Upper lobe of right lung (tissue), 1 donor: Measurements from ENCODE around the gene EVX2. TPM values are rescaled to one million over a fixed set of nuclear protein-coding genes. Genes with fewer than 3 reads are reported as not detected.

ENCODE experiments used
- ATAC-seq: fragments of 200-7000 bp; cut with Tn5 transposase; one replicate; pipeline ENCODE4 v1.9.1; 2020; ENCODE audit warnings: mild to moderate bottlenecking, moderate library complexity
- DNase-seq: peaks from one replicate; pipeline ENCODE4 v3.0.0-alpha.2; 2020
- H3K27ac ChIP-seq: fragments of 200-600 bp; one replicate; pipeline ENCODE4 v1.8.0; 2022
- H3K27me3 ChIP-seq: fragments of 200-600 bp; one replicate; pipeline ENCODE4 v1.8.0; 2022; ENCODE audit warnings: mild to moderate bottlenecking
- H3K36me3 ChIP-seq: fragments of 200-600 bp; one replicate; pipeline ENCODE4 v1.8.0; 2022
- H3K4me1 ChIP-seq: fragments of 200-600 bp; one replicate; pipeline ENCODE4 v1.8.0; 2022
- H3K4me3 ChIP-seq: fragments of 200-600 bp; one replicate; pipeline ENCODE4 v1.8.0; 2022; ENCODE audit warnings: mild to moderate bottlenecking
- H3K9me3 ChIP-seq: fragments of 200-600 bp; one replicate; pipeline ENCODE4 v1.8.0; 2022
- CTCF ChIP-seq: fragments of 200-600 bp; IDR thresholded peaks from one replicate; pipeline ENCODE4 v1.8.0; 2022; ENCODE audit warnings: antibody characterized with exemption
- intact Hi-C: fragments of 100-400 bp; cut with DNase I; formaldehyde crosslinking; loops from one replicate; pipeline ENCODE4 v1.11.0; 2022
- total RNA-seq: library from RNA; stranded (reverse); fragmentation: NEBNext Ultra II Directional; extraction: Animal tissue kit (Norgen Biotek cat#: 25700); gene quantifications from one replicate; pipeline ENCODE4 v1.2.1, GENCODE V29; 2021
- donor health status: DM: no; HTN: yes; CAD: no; lungs with severe emphysema.

The EVX2 gene
- total RNA-seq, 1 donor from 2014 or later: not detected

DNA sequence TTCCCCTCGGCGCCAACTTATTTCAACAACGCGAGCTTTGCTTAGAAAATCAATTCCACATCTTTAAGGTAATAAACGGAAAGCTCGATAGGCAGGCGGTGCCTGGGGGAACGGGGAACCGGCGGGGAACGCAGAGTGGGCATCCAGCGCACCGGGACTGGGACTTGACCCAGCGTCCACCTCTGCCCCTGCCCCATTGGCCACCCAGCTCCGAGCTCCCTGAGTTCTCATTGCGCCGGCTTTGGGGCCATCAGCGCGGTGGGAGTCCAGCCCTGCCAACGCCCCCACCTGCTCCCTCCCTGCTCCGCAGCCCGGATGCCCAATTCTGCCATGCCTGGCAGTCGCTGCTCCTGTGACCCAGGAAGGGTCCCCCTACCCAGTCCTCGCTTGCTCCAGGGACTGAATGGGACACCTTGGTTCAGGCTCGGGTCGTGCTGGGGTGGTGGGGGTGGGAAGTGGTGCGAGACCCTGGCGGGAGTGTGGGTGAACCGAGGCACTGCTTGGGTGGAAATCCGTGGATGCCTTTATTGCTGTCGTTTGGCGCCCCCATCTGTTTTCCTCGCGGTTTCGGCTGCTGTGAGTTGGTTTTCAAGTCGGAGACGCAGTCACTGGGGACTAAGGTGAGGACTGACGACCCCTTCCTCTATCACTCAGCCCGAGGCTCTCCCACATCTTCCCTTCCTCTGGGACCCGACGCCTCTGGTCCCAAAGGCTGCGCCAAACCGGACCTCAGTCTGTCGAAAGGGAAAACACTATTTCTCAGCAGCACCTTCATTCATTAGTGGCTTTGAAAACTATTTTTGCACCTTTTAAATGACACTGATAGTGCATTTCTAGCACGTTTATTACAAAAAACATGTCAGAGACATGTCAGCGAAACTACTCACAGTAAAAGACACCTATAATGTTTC is 2.4 kb upstream of the EVX2 start:
- Histone ChIP-seq H3K4me3 (no peak overlapping the region), H3K4me1 (peaks cover 10% of the 10 kb centered on the region), H3K27me3 (peaks cover 100% of the 10 kb centered on the region), H3K27ac (no peak overlapping the region), H3K36me3 (no peaks in the 10 kb centered on the region), H3K9me3 (no peaks in the 10 kb centered on the region)
- intact Hi-C loops: no loop called here
- ATAC-seq (no peak), DNase-seq (peak; percentile 58)
- TF ChIP-seq CTCF: no peak

DNA sequence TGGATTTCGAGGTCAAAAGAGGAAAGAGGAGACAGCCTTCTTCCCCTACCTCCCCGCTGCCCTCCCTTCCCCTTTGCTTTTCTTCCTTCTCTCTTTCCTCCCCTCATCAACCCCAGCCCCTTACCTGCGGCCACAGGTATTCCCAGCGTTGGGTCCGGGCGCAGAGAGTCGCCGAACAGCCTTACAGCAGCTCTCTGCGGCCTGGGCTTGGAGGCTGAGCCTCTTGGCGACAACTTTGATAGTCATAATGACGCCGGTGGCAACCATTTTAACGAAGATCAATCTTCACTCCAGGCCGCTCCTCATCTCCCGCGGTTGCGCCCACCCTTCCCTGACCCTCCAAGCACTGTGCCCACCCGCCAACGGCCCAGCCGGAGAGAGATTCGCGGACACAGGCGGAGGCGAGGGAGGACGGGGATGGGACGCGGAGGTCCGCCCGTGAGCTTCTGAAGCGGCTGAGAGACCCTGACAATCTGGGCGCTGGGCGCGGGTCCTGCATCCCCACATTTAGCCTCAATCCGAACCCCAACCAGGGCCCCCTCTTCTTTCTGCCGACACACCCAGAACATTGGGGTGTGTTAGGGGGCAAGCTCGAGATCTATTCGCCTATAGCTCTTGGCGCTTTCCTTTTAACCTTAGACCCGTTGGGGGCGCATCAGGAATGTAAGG is 1.5 kb upstream of the EVX2 start:
- H3K36me3 ChIP-seq: no peaks in the 10 kb centered on the region
- no peak for DNase-seq
- intact Hi-C loops: no loop called here
- no peaks in the 10 kb centered on the region for H3K9me3 ChIP-seq
- H3K27ac ChIP-seq: no peak overlapping the region
- no peak for ATAC-seq
- H3K4me1 ChIP-seq: peaks cover 10% of the 10 kb centered on the region
- no peak overlapping the region for H3K4me3 ChIP-seq
- TF ChIP-seq CTCF: no peak
- H3K27me3 ChIP-seq: peaks cover 99% of the 10 kb centered on the region

GRCh38 chr2:176084611-176085119 is 903 bp upstream of the EVX2 start:
- Histone ChIP-seq H3K36me3 (no peaks in the 10 kb centered on the region), H3K9me3 (no peaks in the 10 kb centered on the region), H3K27ac (no peak overlapping the region), H3K4me3 (no peak overlapping the region), H3K4me1 (peaks cover 10% of the 10 kb centered on the region), H3K27me3 (peaks cover 97% of the 10 kb centered on the region)
- no peak for TF ChIP-seq CTCF
- DNase-seq (no peak), ATAC-seq (no peak)
- intact Hi-C loops: no loop called here

DNA sequence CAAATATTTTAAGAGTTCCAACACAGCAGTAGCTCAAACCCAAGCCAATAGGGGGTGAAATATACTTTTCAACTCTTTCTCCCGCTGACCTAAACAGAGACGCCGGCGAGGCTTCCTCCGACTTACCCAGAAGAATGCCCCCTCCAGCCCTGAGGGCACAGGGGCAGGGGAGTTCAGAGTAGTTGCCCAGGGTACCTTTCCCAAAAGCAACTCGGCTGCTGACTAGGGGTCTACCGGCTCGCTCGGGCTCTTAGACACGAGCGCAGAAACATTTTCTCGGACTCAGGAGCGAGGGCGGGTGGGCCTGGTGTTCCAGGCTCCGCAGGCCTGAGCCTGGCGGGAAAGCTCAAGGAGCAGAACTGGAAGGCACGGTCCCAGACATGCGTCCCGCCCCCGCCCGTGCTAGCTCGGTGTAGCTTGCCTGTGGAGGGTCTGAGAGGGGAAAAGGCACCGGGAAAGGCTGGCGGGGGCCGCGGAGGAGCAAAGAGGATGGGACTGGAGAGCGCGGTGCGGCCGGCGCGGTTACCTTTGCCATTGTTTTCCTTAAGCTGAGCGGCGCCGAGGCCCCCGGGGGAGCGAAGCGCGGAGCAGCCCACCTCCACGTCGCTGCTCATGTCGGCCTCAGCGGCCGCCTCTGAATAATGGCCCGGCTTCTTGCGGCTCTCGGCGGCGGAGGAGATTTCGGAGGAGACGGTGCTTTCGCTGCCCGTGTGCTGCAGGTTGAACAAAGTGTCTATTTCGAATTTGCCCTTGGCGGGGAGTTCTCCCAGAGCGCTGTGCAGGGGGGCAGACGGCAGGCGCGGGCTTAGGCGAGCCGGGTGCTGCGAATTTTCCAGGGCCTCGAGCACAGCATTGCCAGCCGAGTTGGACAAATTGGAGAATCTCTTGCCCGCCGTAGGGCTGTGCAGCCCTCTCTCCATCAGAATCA is 674 bp downstream of the EVX2 start:
- H3K27me3 ChIP-seq: peaks cover 97% of the 10 kb centered on the region
- no peak for TF ChIP-seq CTCF
- no peaks in the 10 kb centered on the region for H3K36me3 ChIP-seq
- H3K4me3 ChIP-seq: no peak overlapping the region
- no peak overlapping the region for H3K27ac ChIP-seq
- H3K9me3 ChIP-seq: no peaks in the 10 kb centered on the region
- ATAC-seq (no peak), DNase-seq (no peak)
- intact Hi-C loops: no loop called here
- peaks cover 4% of the 10 kb centered on the region for H3K4me1 ChIP-seq

DNA sequence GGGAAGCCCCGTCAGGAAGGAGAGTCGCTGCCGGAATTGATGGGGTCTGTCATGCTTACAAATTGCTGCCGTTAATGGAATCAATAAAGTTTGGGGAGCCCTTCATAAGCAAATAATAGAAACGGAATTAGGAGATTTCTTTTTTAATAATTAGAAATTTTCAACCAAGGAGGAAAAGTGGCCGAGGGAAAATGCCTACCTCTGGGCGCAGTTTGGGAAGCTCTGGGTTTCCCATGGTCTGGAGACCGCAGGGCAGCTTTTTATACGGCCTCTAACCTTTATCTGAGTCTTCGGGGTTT is 1.3 kb downstream of the EVX2 start:
- ATAC-seq (no peak), DNase-seq (no peak)
- Histone ChIP-seq H3K4me3 (no peak overlapping the region), H3K27me3 (peaks cover 97% of the 10 kb centered on the region), H3K27ac (no peak overlapping the region), H3K9me3 (no peaks in the 10 kb centered on the region), H3K36me3 (no peaks in the 10 kb centered on the region), H3K4me1 (no peaks in the 10 kb centered on the region)
- TF ChIP-seq CTCF: no peak
- intact Hi-C loops: no loop called here
